Measurements from ENCODE around the gene NFIC.

Gene NFIC

DNA sequence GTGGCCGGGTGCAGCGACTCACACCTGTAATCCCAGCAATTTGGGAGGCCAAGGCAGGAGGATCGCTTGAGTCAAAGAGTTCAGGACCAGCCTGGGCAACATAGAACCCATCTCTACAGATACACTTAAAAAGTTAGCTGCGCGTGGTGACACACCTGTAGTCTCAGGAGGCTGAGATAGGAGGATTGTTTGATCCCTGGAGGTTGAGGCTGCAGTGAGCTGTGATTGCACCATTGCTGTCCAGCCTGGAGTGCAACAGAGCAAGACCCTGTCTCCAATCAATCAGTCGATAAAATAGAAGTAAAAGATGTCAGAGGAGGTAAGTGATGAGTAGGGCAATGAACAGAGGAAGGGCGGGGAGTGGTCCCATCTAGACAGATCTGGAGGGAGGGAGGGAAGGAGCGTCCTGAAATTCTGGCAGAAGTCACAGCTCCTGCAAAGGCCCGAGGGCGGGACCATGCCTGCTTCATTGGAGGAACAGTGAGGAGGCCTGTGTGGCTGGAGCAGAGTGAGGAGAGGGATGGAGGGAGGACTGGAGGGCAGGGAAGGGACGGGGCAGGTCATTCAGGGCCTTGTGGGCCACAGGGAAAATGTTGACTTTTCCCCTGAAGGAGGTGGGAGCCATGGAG, 104.2 kb downstream of the NFIC start:
- no peak for TF ChIP-seq GATA3 (IDR thresholded peaks at IDR 0.05; ENCODE audit: low read depth, low read length)
- no peak for TF ChIP-seq GATA2 (IDR thresholded peaks at IDR 0.05; ENCODE audit: low read depth, low read length)

DNA sequence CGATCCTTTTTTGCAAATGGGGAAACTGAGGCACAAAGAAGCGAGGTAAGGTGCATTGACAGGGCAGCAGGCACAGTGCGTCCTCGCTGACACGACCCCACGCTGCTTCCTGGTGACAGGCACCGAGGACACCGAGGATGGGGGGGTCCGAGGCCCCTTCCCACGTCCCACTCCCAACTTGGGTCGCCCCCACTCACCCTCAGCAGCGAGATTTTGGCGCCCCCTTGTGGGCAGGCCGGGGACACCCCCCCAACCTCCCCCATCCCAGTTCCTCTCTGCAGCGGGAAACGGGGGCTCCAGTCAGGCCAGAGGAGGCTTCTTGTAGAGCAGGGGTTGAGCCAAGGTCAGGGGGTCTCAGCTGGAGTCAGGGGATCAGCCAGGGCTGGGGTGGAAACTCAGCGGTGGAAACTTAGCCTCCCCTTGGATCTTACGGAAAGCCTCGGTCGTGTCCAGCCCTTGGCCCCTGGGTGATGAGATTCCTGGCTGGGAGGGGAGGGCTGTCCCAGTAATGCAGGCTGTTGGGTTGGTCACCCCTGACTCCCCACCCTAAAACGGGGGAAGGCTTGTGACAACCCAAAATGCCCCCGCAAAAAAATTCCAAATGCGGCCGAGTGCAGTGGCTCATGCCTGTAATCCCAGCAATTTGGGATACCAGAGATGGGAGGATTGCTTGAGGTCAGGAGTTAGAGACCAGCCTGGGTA, 105.7 kb downstream of the NFIC start:
- TF ChIP-seq GATA3 (IDR thresholded peaks at IDR 0.05; ENCODE audit: low read depth, low read length): no peak
- TF ChIP-seq GATA2 (IDR thresholded peaks at IDR 0.05; ENCODE audit: low read depth, low read length): no peak

DNA sequence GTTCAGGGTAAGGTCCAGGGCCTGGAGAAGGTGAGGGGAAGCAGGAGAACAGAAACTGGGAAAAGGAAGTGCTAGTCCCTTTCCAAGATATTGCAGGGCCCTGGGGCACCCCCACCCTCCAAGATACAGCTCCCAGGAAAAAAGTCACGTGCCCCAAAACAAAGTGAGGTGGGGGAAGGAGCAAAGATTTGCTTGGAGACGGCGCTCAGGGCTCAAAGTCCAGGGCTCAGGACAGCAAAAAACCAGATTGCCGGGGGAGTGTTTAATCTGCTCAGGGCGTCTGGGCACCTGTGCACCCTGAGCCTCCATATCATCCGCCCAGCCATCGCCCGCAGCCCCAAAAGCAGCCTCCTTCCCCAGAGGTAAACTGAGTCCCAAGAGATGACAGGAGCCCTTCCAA, 107.6 kb downstream of the NFIC start:
- no peak for TF ChIP-seq GATA3 (IDR thresholded peaks at IDR 0.05; ENCODE audit: low read depth, low read length)
- no peak for TF ChIP-seq GATA2 (IDR thresholded peaks at IDR 0.05; ENCODE audit: low read depth, low read length)

DNA sequence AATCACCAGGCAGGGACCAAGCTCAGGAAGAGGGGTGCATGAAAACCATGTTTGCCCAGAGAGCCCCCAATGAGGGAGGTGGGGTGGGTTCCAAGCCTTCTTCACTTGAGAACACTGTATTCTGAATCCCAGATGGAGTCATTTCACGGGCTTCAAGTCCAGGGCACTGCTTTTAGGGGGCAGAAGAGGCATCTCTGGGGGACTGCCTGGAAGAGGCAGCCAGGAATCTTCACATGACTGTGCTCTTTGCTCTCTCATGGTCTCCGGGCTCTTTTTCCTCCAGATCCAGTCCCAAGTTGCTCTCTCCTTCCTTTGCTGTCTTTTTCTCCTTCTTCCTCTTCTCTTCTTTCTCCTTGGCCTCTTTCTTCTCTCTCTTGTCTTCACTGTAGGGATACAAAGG, 108.2 kb downstream of the NFIC start:
- TF ChIP-seq GATA3 (IDR thresholded peaks at IDR 0.05; ENCODE audit: low read depth, low read length) (no peak), GATA2 (IDR thresholded peaks at IDR 0.05; ENCODE audit: low read depth, low read length) (no peak)

DNA sequence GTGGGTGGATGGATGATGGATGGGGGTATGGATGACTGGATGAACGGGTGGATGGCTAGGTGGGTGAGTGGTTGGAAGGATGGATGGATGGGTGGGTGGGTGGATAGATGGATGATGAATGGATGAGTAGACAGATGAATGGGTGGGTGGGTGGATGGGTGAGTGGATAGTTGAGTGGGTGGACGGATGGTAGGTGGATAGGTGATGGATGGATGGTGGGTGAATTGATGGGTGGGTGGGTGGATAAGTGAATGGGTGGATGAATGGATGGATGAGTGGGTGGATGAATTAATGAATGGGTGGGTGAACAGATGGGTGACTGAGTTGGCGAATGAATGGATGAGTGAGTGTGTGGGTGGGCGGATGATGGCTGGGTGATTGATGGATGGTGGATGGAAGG, 109.1 kb downstream of the NFIC start:
- TF ChIP-seq GATA2 (IDR thresholded peaks at IDR 0.05; ENCODE audit: low read depth, low read length): no peak
- TF ChIP-seq GATA3 (IDR thresholded peaks at IDR 0.05; ENCODE audit: low read depth, low read length): no peak

DNA sequence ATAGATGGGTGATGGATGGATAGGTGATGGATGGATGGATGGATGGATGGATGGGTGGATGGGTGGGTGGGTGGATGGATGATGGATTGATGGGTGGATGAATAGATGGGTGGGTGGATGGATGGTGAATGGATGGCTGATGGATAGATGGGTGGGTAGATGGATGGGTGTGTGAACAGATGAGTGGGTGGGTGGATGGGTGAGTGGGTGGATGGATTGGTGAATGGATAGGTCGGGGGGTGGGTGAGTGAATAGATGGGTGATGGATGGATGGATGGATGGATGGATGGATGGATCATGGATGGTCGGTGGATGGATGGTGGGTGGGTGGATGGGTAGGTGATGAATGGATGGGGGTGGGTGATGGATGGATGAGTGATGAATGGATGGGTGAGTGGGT, 110.4 kb downstream of the NFIC start:
- TF ChIP-seq GATA3 (IDR thresholded peaks at IDR 0.05; ENCODE audit: low read depth, low read length) (no peak), GATA2 (IDR thresholded peaks at IDR 0.05; ENCODE audit: low read depth, low read length) (no peak)

DNA sequence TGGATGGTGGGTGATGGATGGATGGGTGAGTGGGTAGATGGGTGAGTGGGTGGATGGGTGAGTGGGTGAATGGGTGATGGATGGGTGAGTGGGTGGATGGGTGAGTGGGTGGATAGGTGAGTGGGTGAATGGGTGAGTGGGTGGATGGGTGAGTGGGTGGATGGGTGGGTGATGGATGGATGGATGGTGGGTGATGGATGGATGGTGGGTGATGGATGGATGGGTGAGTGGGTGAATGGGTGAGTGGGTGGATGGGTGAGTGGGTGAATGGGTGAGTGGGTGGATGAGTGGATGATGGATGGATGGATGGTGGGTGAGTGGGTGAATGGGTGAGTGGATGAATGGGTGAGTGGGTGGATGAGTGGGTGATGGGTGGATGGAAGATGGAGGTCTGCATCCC, 111.1 kb downstream of the NFIC start:
- TF ChIP-seq GATA3 (IDR thresholded peaks at IDR 0.05; ENCODE audit: low read depth, low read length) (no peak), GATA2 (IDR thresholded peaks at IDR 0.05; ENCODE audit: low read depth, low read length) (no peak)

DNA sequence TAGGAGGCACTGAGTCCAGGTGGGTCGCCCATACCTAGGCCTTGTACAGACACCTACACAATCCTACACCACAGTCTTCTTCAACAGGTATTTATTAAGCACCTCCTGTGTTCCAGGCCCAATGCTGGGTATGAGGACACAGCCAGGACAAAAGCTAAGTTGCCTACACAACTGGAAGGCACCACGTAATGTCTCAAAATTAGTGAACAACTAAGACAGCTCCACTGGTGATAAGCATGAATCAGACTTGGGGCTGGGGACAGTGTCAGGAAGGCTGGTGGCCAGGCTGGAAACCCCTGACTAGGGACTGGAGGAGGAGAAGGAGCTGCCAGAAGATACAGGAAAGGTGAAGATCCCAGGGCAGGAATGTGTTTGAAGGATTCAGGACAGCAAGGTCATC, 111.6 kb downstream of the NFIC start:
- TF ChIP-seq GATA3 (IDR thresholded peaks at IDR 0.05; ENCODE audit: low read depth, low read length): no peak
- no peak for TF ChIP-seq GATA2 (IDR thresholded peaks at IDR 0.05; ENCODE audit: low read depth, low read length)

DNA sequence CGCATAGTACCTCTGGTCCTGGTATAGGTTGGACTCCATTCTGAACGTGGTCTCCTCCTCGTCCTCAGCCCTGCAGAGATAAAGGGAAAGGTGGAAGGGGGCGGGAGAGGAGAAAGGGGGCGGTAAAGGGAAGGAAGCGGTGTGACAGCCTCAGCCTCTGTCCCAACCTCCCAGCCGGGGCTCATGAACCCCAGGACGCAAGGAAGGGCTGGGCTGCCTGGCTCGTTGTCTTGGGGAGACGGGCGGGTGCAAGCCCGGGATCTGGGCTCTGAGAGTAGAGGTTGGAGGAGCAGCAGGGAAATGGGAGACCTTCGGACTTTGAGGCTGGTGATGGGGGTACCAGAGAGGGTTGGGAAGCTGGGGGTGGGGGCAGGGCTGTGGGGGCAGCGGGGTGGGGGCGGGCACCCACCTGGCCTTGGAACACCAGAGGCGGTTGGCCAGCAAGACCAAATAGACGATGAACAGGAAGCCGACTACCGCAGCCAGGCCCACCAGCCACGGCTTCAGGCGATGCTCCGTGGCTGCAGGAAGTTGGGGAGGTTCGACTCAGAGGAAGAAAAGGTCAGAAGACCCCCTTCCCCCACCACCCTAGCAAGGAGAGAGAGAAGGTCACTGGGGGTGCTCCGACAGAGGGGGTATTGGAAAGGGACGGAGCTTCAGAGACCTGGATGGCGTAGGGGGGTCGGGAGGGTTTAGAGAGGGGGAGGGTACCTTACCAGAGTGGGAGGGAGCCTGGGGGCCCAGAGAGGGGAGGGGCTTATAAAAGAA, 112.2 kb downstream of the NFIC start:
- TF ChIP-seq GATA2 (IDR thresholded peaks at IDR 0.05; ENCODE audit: low read depth, low read length) (no peak), GATA3 (IDR thresholded peaks at IDR 0.05; ENCODE audit: low read depth, low read length) (no peak)

DNA sequence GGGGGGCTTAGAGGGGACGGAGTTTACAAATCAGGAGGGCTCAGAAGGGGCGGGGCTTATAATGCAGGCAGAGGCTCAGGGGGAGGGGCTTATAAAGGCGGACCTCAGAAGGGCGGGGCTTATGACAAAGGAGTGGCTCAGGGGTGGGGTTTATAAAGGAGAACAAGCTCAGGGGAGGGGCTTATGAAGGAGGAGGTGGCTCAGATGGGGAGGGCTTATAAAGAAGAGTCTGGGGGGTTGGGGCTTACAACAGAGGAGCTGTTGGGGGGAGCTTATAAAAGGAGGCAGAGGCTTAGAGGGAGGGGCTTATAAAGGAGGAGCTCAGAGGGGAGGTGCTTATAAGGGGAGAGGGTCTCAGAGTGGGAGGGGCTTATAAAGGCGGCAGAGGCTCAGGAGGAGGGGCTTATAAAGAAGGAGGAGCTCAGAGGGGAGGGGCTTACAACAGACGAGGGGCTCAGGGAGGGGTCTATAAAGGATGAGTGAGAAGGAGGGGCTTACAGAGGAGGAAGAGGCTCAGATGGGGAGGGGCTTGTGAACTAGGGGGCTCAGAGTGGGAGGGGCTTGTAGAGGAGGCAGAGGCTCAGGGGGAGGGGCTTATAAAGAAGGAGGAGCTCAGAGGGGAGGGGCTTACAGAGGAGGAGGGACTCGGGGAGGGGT, 112.9 kb downstream of the NFIC start:
- no peak for TF ChIP-seq GATA3 (IDR thresholded peaks at IDR 0.05; ENCODE audit: low read depth, low read length)
- TF ChIP-seq GATA2 (IDR thresholded peaks at IDR 0.05; ENCODE audit: low read depth, low read length): no peak

DNA sequence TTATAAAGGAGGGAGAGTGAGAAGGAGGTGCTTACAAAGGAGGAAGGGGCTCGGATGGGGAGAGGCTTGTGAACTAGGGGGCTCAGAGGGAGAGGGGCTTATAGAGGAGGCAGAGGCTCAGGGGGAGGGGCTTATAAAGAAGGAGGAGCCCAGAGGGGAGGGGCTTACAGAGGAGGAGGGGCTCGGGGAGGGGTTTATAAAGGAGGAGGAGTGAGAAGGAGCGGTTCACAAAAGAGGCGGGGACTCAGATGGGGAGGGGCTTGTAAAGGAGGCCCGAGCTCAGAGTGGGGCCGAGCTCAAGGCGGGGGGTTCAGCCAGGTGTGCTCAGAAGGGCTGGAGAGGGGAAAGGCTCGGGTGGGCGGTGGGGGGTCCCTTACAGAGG, 113.4 kb downstream of the NFIC start:
- TF ChIP-seq GATA3 (IDR thresholded peaks at IDR 0.05; ENCODE audit: low read depth, low read length) (no peak), GATA2 (IDR thresholded peaks at IDR 0.05; ENCODE audit: low read depth, low read length) (no peak)

DNA sequence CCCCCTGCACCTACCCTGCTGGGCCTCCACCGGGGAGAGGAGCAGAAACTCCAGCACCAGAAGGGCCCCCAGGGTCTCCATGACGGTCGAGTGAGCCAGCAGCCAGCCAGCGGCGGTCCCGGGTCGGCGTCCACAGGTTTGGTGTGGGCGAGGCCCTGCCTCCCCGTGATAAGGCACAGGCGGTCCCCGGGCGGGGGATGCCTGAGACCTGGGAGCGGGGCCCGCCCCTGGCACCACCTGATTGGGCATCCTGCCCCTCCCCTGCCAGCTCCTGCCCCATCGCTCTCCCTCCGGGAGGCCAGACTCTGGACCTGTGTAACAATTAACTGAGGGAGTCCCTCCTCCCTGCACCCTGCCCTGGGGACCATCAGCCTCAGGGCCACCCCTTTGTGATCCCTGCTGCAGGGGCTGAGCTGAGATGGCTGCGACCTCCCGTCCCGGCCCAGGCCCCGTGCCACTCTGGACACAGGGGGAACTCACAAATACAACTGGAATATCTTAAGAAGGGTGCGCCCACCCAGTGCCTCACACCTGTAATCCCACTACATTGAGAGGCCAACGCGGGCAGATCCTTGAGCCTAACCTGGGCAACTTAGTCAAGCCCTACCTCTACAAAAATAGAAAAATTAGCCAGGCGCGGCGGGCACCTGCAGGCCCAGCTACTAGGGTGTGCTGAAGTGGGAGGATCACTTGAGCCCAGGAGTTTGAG, 114.2 kb downstream of the NFIC start, which contains the start of gene SMIM24:
Gene SMIM24, minus strand, starts transcription at position 143 of the 709 bp plus-strand sequence. Its CDS starts 62 bp downstream, at position 81.
- TF ChIP-seq GATA2 (IDR thresholded peaks at IDR 0.05; ENCODE audit: low read depth, low read length) (no peak), GATA3 (IDR thresholded peaks at IDR 0.05; ENCODE audit: low read depth, low read length) (no peak)

DNA sequence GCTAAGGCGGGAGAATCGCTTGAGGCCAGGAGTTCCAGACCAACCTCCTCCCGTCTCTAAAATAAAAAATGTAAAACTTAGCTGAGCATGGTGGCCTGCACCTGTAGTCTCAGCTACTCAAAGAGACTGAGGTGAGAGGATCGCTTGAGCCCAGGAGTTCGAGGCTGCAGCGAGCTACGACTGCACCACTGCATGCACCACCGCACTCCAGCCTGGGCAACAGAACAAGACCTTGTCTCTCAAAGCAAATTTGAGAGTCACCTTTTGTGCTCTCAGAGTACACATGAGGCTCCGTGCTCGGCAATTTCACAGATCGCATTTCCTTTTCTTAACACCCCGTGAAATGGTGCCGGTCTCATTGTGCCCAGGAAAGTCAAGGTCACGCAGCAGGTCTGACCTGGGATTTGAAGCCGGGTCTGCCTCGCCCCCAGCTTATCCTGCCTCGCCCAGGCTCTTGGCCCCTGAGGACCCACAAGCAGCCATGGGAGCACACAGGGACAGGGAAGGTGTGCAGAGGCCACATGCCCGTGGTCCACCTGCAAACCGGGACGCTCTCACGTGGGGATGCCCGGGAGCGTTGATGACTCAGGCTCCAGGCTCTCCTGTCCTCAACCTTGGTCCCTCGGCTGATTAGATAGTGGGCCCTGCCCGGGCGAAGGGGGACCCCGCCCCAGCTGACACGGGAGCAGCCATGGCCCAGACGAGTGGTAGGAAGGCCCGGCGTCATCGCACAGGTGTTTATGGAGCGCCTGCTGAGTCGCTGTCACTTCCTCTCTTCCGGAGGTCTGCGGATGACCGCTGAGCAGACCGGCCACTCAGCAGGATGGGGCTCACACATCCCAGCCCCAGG, 115.1 kb downstream of the NFIC start:
- no peak for TF ChIP-seq GATA2 (IDR thresholded peaks at IDR 0.05; ENCODE audit: low read depth, low read length)
- TF ChIP-seq GATA3 (IDR thresholded peaks at IDR 0.05; ENCODE audit: low read depth, low read length): no peak

All from SH-SY5Y (cell line).